IMR-90 (cell line): Measurements from ENCODE around the gene SPTBN5. TPM values are rescaled to one million over a fixed set of nuclear protein-coding genes. Genes with fewer than 3 reads are reported as not detected.

Source experiments
- ATAC-seq: fragments of 200-7000 bp; cut with Tn5 transposase; 2 replicates; pipeline ENCODE4 v1.9.1; 2020; ENCODE audit warnings: low read depth, mild to moderate bottlenecking, moderate library complexity
- BruUV-seq: library from RNA; stranded (reverse); fragments of 400-500 nt; replicated peaks from 2 replicates; lab custom pipeline; 2021; lab: Mats Ljungman, UMichigan
- CTCF ChIA-PET: fragments of 300-600 bp; formaldehyde crosslinking; extraction: SDS; loops from one replicate; lab custom pipeline; 2021; ENCODE audit warnings: antibody characterized with exemption; lab: Yijun Ruan, JAX
- POLR2A ChIA-PET: fragments of 300-600 bp; sonication (Branson Sonifier 250); formaldehyde crosslinking; loops from one replicate; lab custom pipeline; 2022; ENCODE audit warnings: antibody characterized with exemption; ENCODE audit not compliant: unreplicated experiment; lab: Charles Lee
- DNase-seq: peaks from one replicate; pipeline ENCODE4 v3.0.0; 2013
- H2AFZ ChIP-seq: replicated peaks from 2 replicates; pipeline ENCODE3; 2013; ENCODE audit warnings: low read length, mild to moderate bottlenecking; ENCODE audit not compliant: poor library complexity
- H2AK5ac ChIP-seq: 2 replicates; pipeline ENCODE4 v1.6.1; 2013; ENCODE audit warnings: low read depth, low read length, inconsistent platforms
- H2AK9ac ChIP-seq: replicated peaks from 2 replicates; pipeline ENCODE3; 2013; ENCODE audit warnings: mild to moderate bottlenecking, low read depth, low read length, moderate library complexity; ENCODE audit not compliant: poor library complexity
- H2BK120ac ChIP-seq: 2 replicates; pipeline ENCODE4 v1.6.1; 2013; ENCODE audit warnings: low read depth, low read length, inconsistent platforms
- H2BK15ac ChIP-seq: 3 replicates; pipeline ENCODE4 v1.6.1; 2013; ENCODE audit warnings: low read depth, low read length, inconsistent platforms
- H2BK20ac ChIP-seq: 2 replicates; pipeline ENCODE4 v1.6.1; 2013; ENCODE audit warnings: low read depth, mild to moderate bottlenecking, inconsistent platforms, low read length, moderate library complexity
- H2BK5ac ChIP-seq: 2 replicates; pipeline ENCODE4 v1.6.1; 2013; ENCODE audit warnings: mild to moderate bottlenecking, low read depth, low read length, inconsistent platforms; ENCODE audit not compliant: poor library complexity, severe bottlenecking
- H3K14ac ChIP-seq: replicated peaks from 2 replicates; pipeline ENCODE4 v1.6.1; 2013; ENCODE audit warnings: low read depth, low read length, inconsistent platforms
- H3K18ac ChIP-seq: 2 replicates; pipeline ENCODE4 v1.6.1; 2013; ENCODE audit warnings: low read depth, low read length, control low read depth
- H3K23ac ChIP-seq: 2 replicates; pipeline ENCODE4 v1.6.1; 2013; ENCODE audit warnings: low read depth, low read length, inconsistent platforms
- H3K27ac ChIP-seq: 2 replicates; pipeline ENCODE4 v1.5.1; 2013; ENCODE audit warnings: mild to moderate bottlenecking, control low read depth, low read length; ENCODE audit not compliant: insufficient read depth
- H3K27me3 ChIP-seq: 2 replicates; pipeline ENCODE4 v1.6.1; 2013; ENCODE audit warnings: low read length; ENCODE audit not compliant: control insufficient read depth, insufficient read depth
- H3K36me3 ChIP-seq: 2 replicates; pipeline ENCODE4 v1.6.1; 2013; ENCODE audit warnings: low read length, mixed read lengths; ENCODE audit not compliant: control insufficient read depth, insufficient read depth
- H3K4ac ChIP-seq: 2 replicates; pipeline ENCODE4 v1.6.1; 2013; ENCODE audit warnings: low read depth, low read length, inconsistent platforms
- H3K4me1 ChIP-seq: 2 replicates; pipeline ENCODE4 v1.6.1; 2013; ENCODE audit warnings: low read length, mixed read lengths; ENCODE audit not compliant: control insufficient read depth, insufficient read depth
- H3K4me2 ChIP-seq: 2 replicates; pipeline ENCODE4 v1.6.1; 2013; ENCODE audit warnings: low read depth, mild to moderate bottlenecking, control low read depth, low read length, moderate library complexity
- H3K4me3 ChIP-seq: 2 replicates; pipeline ENCODE4 v1.5.1; 2013; ENCODE audit warnings: low read depth, mild to moderate bottlenecking, control low read depth, low read length, moderate library complexity; ENCODE audit not compliant: insufficient read depth
- H3K56ac ChIP-seq: 2 replicates; pipeline ENCODE4 v1.6.1; 2013; ENCODE audit warnings: low read length, inconsistent platforms; ENCODE audit not compliant: insufficient read depth; ENCODE audit errors: extremely low read depth
- H3K79me1 ChIP-seq, 2 experiments: 2 replicates each; pipeline ENCODE4 v1.6.1; 2013; ENCODE audit warnings: low read length in 2 of 2, inconsistent platforms in 1 of 2, low read depth in 1 of 2
- H3K9ac ChIP-seq: 2 replicates; pipeline ENCODE4 v1.6.1; 2013; ENCODE audit warnings: low read depth, low read length, control low read depth
- H3K9me1 ChIP-seq: 2 replicates; pipeline ENCODE4 v1.6.1; 2013; ENCODE audit warnings: low read length, inconsistent platforms; ENCODE audit not compliant: insufficient read depth
- H3K9me3 ChIP-seq: 2 replicates; pipeline ENCODE4 v1.6.1; 2013; ENCODE audit warnings: low read length; ENCODE audit not compliant: control insufficient read depth, insufficient read depth
- H4K20me1 ChIP-seq: 2 replicates; pipeline ENCODE4 v1.6.1; 2013; ENCODE audit warnings: low read length, inconsistent platforms; ENCODE audit not compliant: insufficient read depth
- H4K5ac ChIP-seq: 2 replicates; pipeline ENCODE4 v1.6.1; 2013; ENCODE audit warnings: mild to moderate bottlenecking, low read depth, low read length, control low read depth
- H4K8ac ChIP-seq, 2 experiments: 2 replicates each; pipeline ENCODE4 v1.6.1; 2013; ENCODE audit warnings: low read depth in 2 of 2, low read length in 2 of 2, control low read depth in 1 of 2, inconsistent platforms in 1 of 2
- H4K91ac ChIP-seq: 2 replicates; pipeline ENCODE4 v1.6.1; 2013; ENCODE audit warnings: low read depth, low read length, inconsistent platforms; ENCODE audit not compliant: insufficient read depth
- BHLHE40 ChIP-seq: fragments of 150-350 bp; IDR thresholded peaks from 2 replicates; pipeline ENCODE4 v1.6.1; 2016; ENCODE audit warnings: mild to moderate bottlenecking, low read depth, low read length
- FOS ChIP-seq: fragments of 150-350 bp; IDR thresholded peaks from 2 replicates; pipeline ENCODE4 v1.6.1; 2016; ENCODE audit warnings: low read depth, low read length
- MXI1 ChIP-seq: IDR thresholded peaks from 2 replicates; pipeline ENCODE4 v1.6.1; 2012; ENCODE audit warnings: low read depth, mild to moderate bottlenecking, low read length, moderate library complexity, borderline replicate concordance
- POLR2A ChIP-seq: IDR thresholded peaks from 2 replicates; pipeline ENCODE4 v1.6.1; 2012; ENCODE audit warnings: mild to moderate bottlenecking, low read depth, low read length
- RAD21 ChIP-seq: IDR thresholded peaks from 2 replicates; pipeline ENCODE4 v1.6.1; 2012; ENCODE audit warnings: low read length, improper control_type of control experiment
- RCOR1 ChIP-seq: IDR thresholded peaks from 2 replicates; pipeline ENCODE4 v1.6.1; 2012; ENCODE audit warnings: mild to moderate bottlenecking, low read length, improper control_type of control experiment; ENCODE audit not compliant: insufficient replicate concordance
- RFX5 ChIP-seq: IDR thresholded peaks from 2 replicates; pipeline ENCODE4 v1.8.0; 2012; ENCODE audit warnings: low read depth, mild to moderate bottlenecking, low read length, moderate library complexity
- SMC3 ChIP-seq: fragments of 150-350 bp; IDR thresholded peaks from 2 replicates; pipeline ENCODE4 v1.6.1; 2016; ENCODE audit warnings: low read depth, mild to moderate bottlenecking, antibody characterized with exemption, low read length, moderate library complexity
- WGBS, 2 experiments: methylation state at CpG; one replicate each; pipeline versions ENCODE4 v1.1.5 to v1.1.7; 2013; ENCODE audit warnings: missing lambda C conversion rate in 2 of 2; ENCODE audit not compliant: insufficient read length in 1 of 2; ENCODE audit errors: extremely low coverage in 2 of 2; 5-methylcytosine and 5-hydroxymethylcytosine counted together
- dilution Hi-C: fragments of 300-500 bp; cut with HindIII; formaldehyde crosslinking; loops from one replicate; pipeline ENCODE4 v1.14.3; 2018; ENCODE audit warnings: low sequenced_read_pairs; ENCODE audit not compliant: unreplicated experiment
- in situ Hi-C: fragments of 300-500 bp; cut with MboI; formaldehyde crosslinking; loops from 3 replicates; pipeline ENCODE4 v1.14.3; 2019; ENCODE audit warnings: low sequenced_read_pairs, inconsistent platforms, mixed read lengths
- intact Hi-C: fragments of 100-400 bp; cut with micrococcal nuclease; formaldehyde crosslinking; loops from 2 replicates; pipeline ENCODE4 v1.10.0; 2022
- polyA plus RNA-seq, 3 experiments: library from polyadenylated mRNA; depleted of rRNA; stranded (reverse); fragments of >200 nt; gene quantifications; 2 replicates each; pipeline ENCODE4 v1.2.3, GENCODE V29; 2012; ENCODE audit warnings: low replicate concordance in 1 of 3
- total RNA-seq: library from RNA; depleted of rRNA; stranded (reverse); fragments of >200 nt; gene quantifications from 2 replicates; pipeline ENCODE4 v1.2.3, GENCODE V29; 2012
- TF ChIP-seq, protein P1 (sequence below): conservative IDR thresholded peaks from 2 replicates; pipeline ENCODE4 v1.5.1; 2012; ENCODE audit warnings: mild to moderate bottlenecking, low read depth, low read length, improper control_type of control experiment
- TF ChIP-seq, protein P2 (sequence below): fragments of 150-350 bp; IDR thresholded peaks from 2 replicates; pipeline ENCODE4 v1.6.1; 2016; ENCODE audit warnings: low read depth, mild to moderate bottlenecking, low read length, moderate library complexity, borderline replicate concordance

The SPTBN5 gene
- total and polyA plus RNA-seq, 2 of the 4 experiments (the other 2 are of a cell fraction) = under 0.01 to 0.38 TPM

DNA sequence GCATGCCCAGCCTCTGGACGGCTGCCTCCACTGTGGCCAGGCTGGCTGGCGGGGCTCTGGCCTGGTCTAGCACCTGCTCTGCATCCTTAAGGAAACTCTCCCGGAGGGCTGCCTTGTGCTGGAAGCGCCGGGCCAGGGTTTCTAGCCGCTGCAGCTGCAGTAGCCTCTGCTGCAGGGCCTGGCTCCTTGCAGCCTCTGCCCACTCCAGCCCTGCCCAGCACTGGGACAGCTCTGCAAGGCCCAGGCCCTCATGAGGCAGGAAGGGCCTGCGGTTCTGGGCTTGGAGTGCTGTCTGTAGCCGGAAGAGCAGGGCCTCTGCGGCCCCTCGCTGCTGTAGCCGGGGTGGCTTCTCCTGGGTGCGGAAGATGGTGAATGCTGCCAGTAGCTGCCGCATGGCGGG, 8.0 kb downstream of the SPTBN5 start:
- intact Hi-C loops = no loop called here
- Histone ChIP-seq H3K18ac (no peak overlapping the region), H3K14ac (no peak overlapping the region), H3K9me1 (peaks cover 2% of the 10 kb centered on the region; the same call in 1 of the 2 replicates), H3K9me3 (no peaks in the 10 kb centered on the region), H3K9ac (no peak overlapping the region), H4K8ac (no peak overlapping the region), H2AFZ (no peak overlapping the region), H3K27me3 (peaks cover 17% of the 10 kb centered on the region), H2BK120ac (no peak overlapping the region), H3K4ac (no peak overlapping the region), H3K4me1 (0 out of 2 replicates have a peak, but pooled peaks cover 2% of the 10 kb centered on the region), H2BK5ac (no peak overlapping the region), H3K23ac (no peak overlapping the region), H4K91ac (no peak overlapping the region), H3K27ac (no peak overlapping the region), H3K4me3 (no peak overlapping the region), H4K20me1 (peaks cover 8% of the 10 kb centered on the region; the same call in 1 of the 2 replicates), H3K36me3 (no peaks in the 10 kb centered on the region), H2BK15ac (no peak overlapping the region), H4K5ac (no peak overlapping the region), H3K79me1 (no peaks in the 10 kb centered on the region), H2AK5ac (no peak overlapping the region), H2AK9ac (peak overlapping the region; percentile 19), H2BK20ac (no peak overlapping the region), H3K56ac (no peak overlapping the region), H3K4me2 (no peak overlapping the region)
- BruUV-seq = no TSS peak
- ChIA-PET CTCF (no interaction called here), POLR2A (no interaction called here)
- dilution Hi-C loops = no loop called here
- DNase-seq = no peak
- 92% methylated on average over 14 of the region's 14 CpGs; no CpG with 5 or more reads in 1 of the 2 experiments for WGBS, 2 experiments
- ATAC-seq = no peak
- in situ Hi-C loops = no loop called here
- TF ChIP-seq MXI1 (no peak), RAD21 (no peak), POLR2A (no peak), BHLHE40 (no peak), SMC3 (no peak), FOS (no peak), RCOR1 (no peak), RFX5 (no peak)
- TF ChIP-seq, protein P1, sequence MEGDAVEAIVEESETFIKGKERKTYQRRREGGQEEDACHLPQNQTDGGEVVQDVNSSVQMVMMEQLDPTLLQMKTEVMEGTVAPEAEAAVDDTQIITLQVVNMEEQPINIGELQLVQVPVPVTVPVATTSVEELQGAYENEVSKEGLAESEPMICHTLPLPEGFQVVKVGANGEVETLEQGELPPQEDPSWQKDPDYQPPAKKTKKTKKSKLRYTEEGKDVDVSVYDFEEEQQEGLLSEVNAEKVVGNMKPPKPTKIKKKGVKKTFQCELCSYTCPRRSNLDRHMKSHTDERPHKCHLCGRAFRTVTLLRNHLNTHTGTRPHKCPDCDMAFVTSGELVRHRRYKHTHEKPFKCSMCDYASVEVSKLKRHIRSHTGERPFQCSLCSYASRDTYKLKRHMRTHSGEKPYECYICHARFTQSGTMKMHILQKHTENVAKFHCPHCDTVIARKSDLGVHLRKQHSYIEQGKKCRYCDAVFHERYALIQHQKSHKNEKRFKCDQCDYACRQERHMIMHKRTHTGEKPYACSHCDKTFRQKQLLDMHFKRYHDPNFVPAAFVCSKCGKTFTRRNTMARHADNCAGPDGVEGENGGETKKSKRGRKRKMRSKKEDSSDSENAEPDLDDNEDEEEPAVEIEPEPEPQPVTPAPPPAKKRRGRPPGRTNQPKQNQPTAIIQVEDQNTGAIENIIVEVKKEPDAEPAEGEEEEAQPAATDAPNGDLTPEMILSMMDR = no peak
- TF ChIP-seq, protein P2, sequence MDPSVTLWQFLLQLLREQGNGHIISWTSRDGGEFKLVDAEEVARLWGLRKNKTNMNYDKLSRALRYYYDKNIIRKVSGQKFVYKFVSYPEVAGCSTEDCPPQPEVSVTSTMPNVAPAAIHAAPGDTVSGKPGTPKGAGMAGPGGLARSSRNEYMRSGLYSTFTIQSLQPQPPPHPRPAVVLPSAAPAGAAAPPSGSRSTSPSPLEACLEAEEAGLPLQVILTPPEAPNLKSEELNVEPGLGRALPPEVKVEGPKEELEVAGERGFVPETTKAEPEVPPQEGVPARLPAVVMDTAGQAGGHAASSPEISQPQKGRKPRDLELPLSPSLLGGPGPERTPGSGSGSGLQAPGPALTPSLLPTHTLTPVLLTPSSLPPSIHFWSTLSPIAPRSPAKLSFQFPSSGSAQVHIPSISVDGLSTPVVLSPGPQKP = no peak
